Measurements from ENCODE around the gene EEIG2.
"Not testable (repeated sequence)": the region's sequence is repeated elsewhere in the genome, so short reads cannot be mapped to it uniquely, and the experiment has no call there.

The EEIG2 gene

GRCh38 chr1:108547493-108547892 is 12.4 kb upstream of the EEIG2 start:
- not testable (repeated sequence) for DNase-seq (ENCODE audit: low read depth)

- no peak for DNase-seq (ENCODE audit: low read depth)
These were observed 8.6 kb upstream of the EEIG2 start for GRCh38 chr1:108551137-108551862.

GRCh38 chr1:108553905-108554304 is 6.0 kb upstream of the EEIG2 start:
- DNase-seq (ENCODE audit: low read depth), result no peak

- no peak for DNase-seq (ENCODE audit: low read depth)
These were observed 5.0 kb upstream of the EEIG2 start for GRCh38 chr1:108554682-108555427.

GRCh38 chr1:108556066-108556465 is 3.8 kb upstream of the EEIG2 start:
- no peak for DNase-seq (ENCODE audit: low read depth)

- DNase-seq (ENCODE audit: low read depth), result no peak
These were observed 3.4 kb upstream of the EEIG2 start for GRCh38 chr1:108556499-108556898.

GRCh38 chr1:108557296-108557695 is 2.6 kb upstream of the EEIG2 start:
- no peak for DNase-seq (ENCODE audit: low read depth)

GRCh38 chr1:108560189-108560873 is 431 bp downstream of the EEIG2 start:
- DNase-seq (ENCODE audit: low read depth), result no peak

- DNase-seq (ENCODE audit: low read depth), result peak; percentile 18
These were observed 1.1 kb downstream of the EEIG2 start for GRCh38 chr1:108560874-108561459.

GRCh38 chr1:108561689-108562326 is 1.9 kb downstream of the EEIG2 start:
- peak; percentile 73 for DNase-seq (ENCODE audit: low read depth)

- no peak for DNase-seq (ENCODE audit: low read depth)
These were observed 3.9 kb downstream of the EEIG2 start for GRCh38 chr1:108563808-108564207.

GRCh38 chr1:108565081-108565480 is 5.2 kb downstream of the EEIG2 start:
- no peak for DNase-seq (ENCODE audit: low read depth)

- no peak for DNase-seq (ENCODE audit: low read depth)
These were observed 5.6 kb downstream of the EEIG2 start for GRCh38 chr1:108565512-108565911.

GRCh38 chr1:108568589-108568988 is 8.7 kb downstream of the EEIG2 start:
- DNase-seq (ENCODE audit: low read depth), result no peak

- no peak for DNase-seq (ENCODE audit: low read depth)
These were observed 9.3 kb downstream of the EEIG2 start for GRCh38 chr1:108569097-108569728.

- no peak for DNase-seq (ENCODE audit: low read depth)
These were observed 10.2 kb downstream of the EEIG2 start for GRCh38 chr1:108570128-108570527.

- no peak for DNase-seq (ENCODE audit: low read depth)
These were observed 11.1 kb downstream of the EEIG2 start for GRCh38 chr1:108570998-108571401.

GRCh38 chr1:108572182-108572581 is 12.3 kb downstream of the EEIG2 start:
- no peak for DNase-seq (ENCODE audit: low read depth)

GRCh38 chr1:108573183-108573582 is 13.3 kb downstream of the EEIG2 start:
- DNase-seq (ENCODE audit: low read depth), result no peak

- no peak for DNase-seq (ENCODE audit: low read depth)
These were observed 14.1 kb downstream of the EEIG2 start for GRCh38 chr1:108574008-108574407.

GRCh38 chr1:108575375-108575774 is 15.5 kb downstream of the EEIG2 start:
- DNase-seq (ENCODE audit: low read depth), result no peak
